DOHH2 (cell line): ENCODE measurements around the gene LRRC7.

Experiments used
- CTCF ChIP-seq: fragments of 200-600 bp; sonication (generic); IDR thresholded peaks from one replicate; pipeline ENCODE4 v1.5.1; 2014; ENCODE audit warnings: antibody characterized with exemption, mild to moderate bottlenecking, low read depth, low read length; ENCODE audit not compliant: poor library complexity, severe bottlenecking
- EZH2phosphoT487 ChIP-seq: fragments of 200-600 bp; sonication (generic); IDR thresholded peaks from 2 replicates; pipeline ENCODE4 v1.6.1; 2017; ENCODE audit warnings: borderline replicate concordance, mild to moderate bottlenecking, antibody characterized with exemption, low read length, moderate library complexity, mixed read lengths

GRCh38 chr1:69947837-69948236, 380.1 kb downstream of the LRRC7 start:
- TF ChIP-seq CTCF (no peak), EZH2phosphoT487 (no peak)
